Spleen (tissue), 11 donors: ENCODE results near the gene KRT20. TPM values are rescaled to one million over a fixed set of nuclear protein-coding genes. Genes with fewer than 3 reads are reported as not detected.

Source experiments
- DNase-seq: peaks from one replicate; pipeline ENCODE4 v3.0.0-alpha.2; 2020
- H3K27ac ChIP-seq, 8 donors: fragments of 200-600 bp; sonication (generic) in 7 of 8; 1 replicate in 4 of 8; 2 replicates in 4 of 8; pipeline versions ENCODE4 v1.5.0 to v1.8.0; 2016 to 2021; ENCODE audit warnings: inconsistent platforms in 4 of 8, mild to moderate bottlenecking in 4 of 8, moderate library complexity in 1 of 8
- H3K27me3 ChIP-seq, 7 donors: fragments of 200-600 bp; sonication (generic) in 6 of 7; replicated peaks in 1 of 7; 1 replicate in 4 of 7; 2 replicates in 3 of 7; pipeline versions ENCODE4 v1.5.0 to v1.8.0; 2016 to 2021; ENCODE audit warnings: inconsistent platforms in 3 of 7, mild to moderate bottlenecking in 1 of 7
- H3K36me3 ChIP-seq, 6 donors: fragments of 200-600 bp; sonication (generic) in 5 of 6; 1 replicate in 4 of 6; 2 replicates in 2 of 6; pipeline versions ENCODE4 v1.5.0 to v1.8.0; 2016 to 2021; ENCODE audit warnings: inconsistent platforms in 2 of 6
- H3K4me1 ChIP-seq, 6 donors: fragments of 200-600 bp; sonication (generic) in 5 of 6; 1 replicate in 3 of 6; 2 replicates in 3 of 6; pipeline versions ENCODE4 v1.5.0 to v1.8.0; 2016 to 2021; ENCODE audit warnings: inconsistent platforms in 3 of 6
- H3K4me3 ChIP-seq, 8 donors: fragments of 200-600 bp; sonication (generic) in 7 of 8; 1 replicate in 4 of 8; 2 replicates in 4 of 8; pipeline versions ENCODE4 v1.5.0 to v1.8.0; 2016 to 2021; ENCODE audit warnings: inconsistent platforms in 4 of 8, mild to moderate bottlenecking in 4 of 8, moderate library complexity in 2 of 8
- H3K9me3 ChIP-seq, 8 donors: fragments of 200-600 bp; sonication (generic) in 7 of 8; 1 replicate in 4 of 8; 2 replicates in 4 of 8; pipeline versions ENCODE4 v1.5.0 to v1.8.0; 2016 to 2021; ENCODE audit warnings: inconsistent platforms in 4 of 8
- POLR2A ChIP-seq, 3 donors: fragments of 450-650 bp; IDR thresholded peaks; one replicate each; pipeline ENCODE4 v1.5.1; 2017; ENCODE audit warnings: antibody characterized with exemption in 3 of 3, mild to moderate bottlenecking in 1 of 3
- POLR2AphosphoS5 ChIP-seq, 3 donors: sonication (generic); formaldehyde crosslinking; IDR thresholded peaks; one replicate each; pipeline ENCODE4 v1.5.1; 2017; ENCODE audit warnings: antibody characterized with exemption in 3 of 3
- WGBS, 5 donors: extraction: QIAGEN DNeasy Blood & Tissue Kit in 3 of 5; methylation state at CpG; one replicate each; pipeline versions ENCODE4 v1.1.5 to v1.1.7; 2013 to 2018; 5-methylcytosine and 5-hydroxymethylcytosine counted together
- intact Hi-C: fragments of 100-400 bp; cut with DNase I; formaldehyde crosslinking; loops from one replicate; pipeline ENCODE4 v1.15.0; 2023; ENCODE audit warnings: low total_unique reads
- polyA plus RNA-seq, 3 donors: library from polyadenylated mRNA; stranded (reverse); fragments of 200-250 nt; gene quantifications; one replicate each; pipeline ENCODE4 v1.2.1, GENCODE V29; 2013
- total RNA-seq, 7 donors: library from RNA; depleted of rRNA in 3 of 7; stranded (reverse); fragments of >200 nt in 3 of 7; fragmentation: NEBNext Ultra II Directional in 4 of 7; extraction: Animal tissue kit (Norgen Biotek cat#: 25700) in 4 of 7; gene quantifications; one replicate each; pipeline versions ENCODE4 v1.1.0 to v1.2.1, GENCODE V29; 2016 to 2021
- TF ChIP-seq, protein P1 (sequence below), 11 experiments: fragments of 200-600 bp in 7 of 11; fragments of 450-650 bp in 4 of 11; sonication (generic) in 4 of 11; IDR thresholded peaks in 8 of 11; conservative IDR thresholded peaks in 3 of 11; 1 replicate in 7 of 11; 2 replicates in 4 of 11; pipeline versions ENCODE4 v1.4.0 to v1.8.0; 2016 to 2021; ENCODE audit warnings: antibody characterized with exemption in 11 of 11, inconsistent platforms in 4 of 11, mild to moderate bottlenecking in 1 of 11
- donor health status: healthy with polysubstance abuse.
- donor health status: DM: no; HTN: no; CAD: no; lungs with moderate emphysema.
- donor health status: DM: no; HTN: no; CAD: no.
- donor health status: Bipolar disorder and iron deficiency.
- donor health status: healthy.
- donor health status: DM: no; HTN: no; CAD: no.
- donor health status: DM: yes; HTN: yes; CAD: no.

The KRT20 gene
- total and polyA plus RNA-seq, 10 donors = 0.07 to 0.45 TPM; not detected in 8

GRCh38 chr17:40905370-40905769, 20.3 kb upstream of the KRT20 start:
- Histone ChIP-seq H3K27me3 (peaks cover 0 to 46% (median 10%) of the 10 kb centered on the region in 7 donors), H3K36me3 (no peaks in the 10 kb centered on the region), H3K4me3 (no peak overlapping the region), H3K9me3 (no peaks in the 10 kb centered on the region), H3K27ac (no peak overlapping the region), H3K4me1 (peaks cover 0 to 13% (median 7%) of the 10 kb centered on the region in 6 donors)
- intact Hi-C loops = loop anchor here (5.0 kb wide), 1 partner anchor 642 kb away; no protein-coding TSS in a partner anchor
- no peak for DNase-seq
- WGBS, 5 donors = 84 to 95% (median 89%) methylated on average over 5 of the region's 5 CpGs
- TF ChIP-seq, protein P1, sequence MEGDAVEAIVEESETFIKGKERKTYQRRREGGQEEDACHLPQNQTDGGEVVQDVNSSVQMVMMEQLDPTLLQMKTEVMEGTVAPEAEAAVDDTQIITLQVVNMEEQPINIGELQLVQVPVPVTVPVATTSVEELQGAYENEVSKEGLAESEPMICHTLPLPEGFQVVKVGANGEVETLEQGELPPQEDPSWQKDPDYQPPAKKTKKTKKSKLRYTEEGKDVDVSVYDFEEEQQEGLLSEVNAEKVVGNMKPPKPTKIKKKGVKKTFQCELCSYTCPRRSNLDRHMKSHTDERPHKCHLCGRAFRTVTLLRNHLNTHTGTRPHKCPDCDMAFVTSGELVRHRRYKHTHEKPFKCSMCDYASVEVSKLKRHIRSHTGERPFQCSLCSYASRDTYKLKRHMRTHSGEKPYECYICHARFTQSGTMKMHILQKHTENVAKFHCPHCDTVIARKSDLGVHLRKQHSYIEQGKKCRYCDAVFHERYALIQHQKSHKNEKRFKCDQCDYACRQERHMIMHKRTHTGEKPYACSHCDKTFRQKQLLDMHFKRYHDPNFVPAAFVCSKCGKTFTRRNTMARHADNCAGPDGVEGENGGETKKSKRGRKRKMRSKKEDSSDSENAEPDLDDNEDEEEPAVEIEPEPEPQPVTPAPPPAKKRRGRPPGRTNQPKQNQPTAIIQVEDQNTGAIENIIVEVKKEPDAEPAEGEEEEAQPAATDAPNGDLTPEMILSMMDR (IDR thresholded peaks at IDR 0.05 in 8 of 11, conservative IDR thresholded peaks at IDR 0.05 in 3 of 11) = no peak
- no peak for TF ChIP-seq POLR2A (IDR thresholded peaks at IDR 0.05)
- TF ChIP-seq POLR2AphosphoS5 (IDR thresholded peaks at IDR 0.05) = no peak

GRCh38 chr17:40903129-40903847, 18.2 kb upstream of the KRT20 start:
- 71 to 81% (median 77%) methylated on average over 12 of the region's 12 CpGs for WGBS, 5 donors
- H3K4me1 ChIP-seq = no peaks in the 10 kb centered on the region
- no peaks in the 10 kb centered on the region for H3K9me3 ChIP-seq
- H3K27ac ChIP-seq = no peak overlapping the region
- H3K27me3 ChIP-seq = peaks cover 0 to 38% (median 4%) of the 10 kb centered on the region in 7 donors
- TF ChIP-seq POLR2A (IDR thresholded peaks at IDR 0.05) (no peak), POLR2AphosphoS5 (IDR thresholded peaks at IDR 0.05) (no peak)
- TF ChIP-seq, protein P1 (IDR thresholded peaks at IDR 0.05 in 8 of 11, conservative IDR thresholded peaks at IDR 0.05 in 3 of 11) = no peak
- DNase-seq = no peak
- intact Hi-C loops = no loop called here
- H3K36me3 ChIP-seq = no peaks in the 10 kb centered on the region
- H3K4me3 ChIP-seq = no peak overlapping the region

- intact Hi-C loops = no loop called here
- 71 to 92% (median 90%) methylated on average over 4 of the region's 4 CpGs for WGBS, 5 donors
- H3K4me3 ChIP-seq = no peak overlapping the region
- TF ChIP-seq POLR2AphosphoS5 (IDR thresholded peaks at IDR 0.05) (no peak), POLR2A (IDR thresholded peaks at IDR 0.05) (no peak)
- TF ChIP-seq, protein P1 (IDR thresholded peaks at IDR 0.05 in 8 of 11, conservative IDR thresholded peaks at IDR 0.05 in 3 of 11) = no peak
- H3K27me3 ChIP-seq = peaks cover 0 to 30% (median 0%) of the 10 kb centered on the region in 7 donors
- no peak for DNase-seq
- no peaks in the 10 kb centered on the region for H3K4me1 ChIP-seq
- no peaks in the 10 kb centered on the region for H3K36me3 ChIP-seq
- H3K9me3 ChIP-seq = no peaks in the 10 kb centered on the region
- no peak overlapping the region for H3K27ac ChIP-seq
Observed at GRCh38 chr17:40902498-40902897, 17.5 kb upstream of the KRT20 start.

DNA sequence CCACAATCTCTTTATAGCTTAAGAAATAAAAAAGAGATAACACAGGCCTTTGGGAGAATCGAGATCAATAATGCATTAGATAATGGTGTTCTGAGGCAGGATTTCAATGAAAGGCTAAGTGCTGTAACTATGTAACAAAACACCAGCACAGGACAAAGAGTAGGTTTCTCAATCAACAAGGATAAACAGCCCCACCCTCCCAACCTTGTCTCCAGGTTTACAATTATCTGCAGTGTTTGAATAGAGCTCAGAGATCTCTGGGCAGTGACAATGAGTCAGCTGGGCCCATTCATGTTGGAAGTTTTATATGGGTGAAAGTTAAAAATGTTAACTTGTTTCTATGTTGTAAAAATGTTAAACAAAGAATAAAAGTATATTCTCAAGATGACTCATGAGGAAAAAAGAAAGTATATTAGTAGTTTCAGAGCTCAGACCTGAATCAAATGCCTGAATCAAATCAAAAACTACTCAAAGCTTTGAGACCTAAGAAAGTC, 17.0 kb upstream of the KRT20 start:
- peaks cover 0 to 25% (median 0%) of the 10 kb centered on the region in 7 donors for H3K27me3 ChIP-seq
- intact Hi-C loops = no loop called here
- H3K9me3 ChIP-seq = no peaks in the 10 kb centered on the region
- no peak overlapping the region for H3K27ac ChIP-seq
- WGBS, 5 donors = 86 to 97% (median 94%) methylated on average over 1 of the region's 1 CpG
- no peak for DNase-seq
- no peak overlapping the region for H3K4me3 ChIP-seq
- TF ChIP-seq POLR2A (IDR thresholded peaks at IDR 0.05) (no peak), POLR2AphosphoS5 (IDR thresholded peaks at IDR 0.05) (no peak)
- TF ChIP-seq, protein P1 (IDR thresholded peaks at IDR 0.05 in 8 of 11, conservative IDR thresholded peaks at IDR 0.05 in 3 of 11) = no peak
- no peaks in the 10 kb centered on the region for H3K36me3 ChIP-seq
- no peaks in the 10 kb centered on the region for H3K4me1 ChIP-seq
